Skin of body (tissue), 2 donors: ENCODE results near the gene SCIN. TPM values are rescaled to one million over a fixed set of nuclear protein-coding genes. Genes with fewer than 3 reads are reported as not detected.

ENCODE experiments used
- DNase-seq: peaks from one replicate; lab custom pipeline; 2025; lab: John Stamatoyannopoulos, UW
- total RNA-seq: library from RNA; depleted of rRNA; stranded (reverse); fragments of >200 nt; gene quantifications from one replicate; pipeline ENCODE4 v1.2.3, GENCODE V29; 2014

Gene SCIN
- total RNA-seq, 1 donor from 2014 or later, result 0.99 TPM

DNA sequence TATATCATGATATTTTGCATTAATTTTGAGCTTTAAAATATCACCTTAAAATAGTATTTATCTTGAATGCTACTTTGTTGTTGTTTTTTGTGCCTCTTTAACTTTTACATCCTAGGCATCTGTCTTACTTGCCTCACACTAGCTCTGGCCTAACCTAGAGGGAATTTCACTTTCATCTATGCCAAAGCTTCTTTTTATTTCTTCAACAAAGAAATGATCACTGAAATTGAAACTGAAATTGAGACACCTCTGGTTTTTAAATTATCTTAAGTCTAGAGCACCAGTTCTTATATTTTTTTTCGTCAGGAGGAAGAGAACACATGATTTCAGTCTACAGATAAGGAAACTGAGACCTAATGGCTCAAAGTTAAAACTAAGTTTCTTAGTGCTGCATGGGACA, 3.5 kb upstream of the SCIN start:
- no peak for DNase-seq

DNA sequence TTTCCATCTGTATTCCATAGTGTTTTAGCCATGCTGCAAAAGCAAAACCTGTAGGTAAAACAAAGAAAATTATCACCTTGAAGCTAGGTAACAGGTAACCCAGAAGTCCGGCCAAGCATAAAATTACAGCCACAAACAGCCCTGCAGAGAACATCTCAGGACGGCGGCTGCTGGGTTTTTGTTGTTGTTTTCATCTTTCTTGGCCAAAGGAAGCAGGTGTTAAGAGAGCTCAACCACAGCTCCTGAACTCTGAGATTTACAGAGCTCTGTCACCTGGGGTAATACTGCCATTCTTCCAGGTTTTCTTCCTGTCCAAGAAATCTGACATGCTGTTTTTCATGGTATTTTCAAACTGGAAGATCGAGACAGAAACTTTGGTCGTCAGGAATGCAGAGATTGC, 847 bp upstream of the SCIN start:
- no peak for DNase-seq

DNA sequence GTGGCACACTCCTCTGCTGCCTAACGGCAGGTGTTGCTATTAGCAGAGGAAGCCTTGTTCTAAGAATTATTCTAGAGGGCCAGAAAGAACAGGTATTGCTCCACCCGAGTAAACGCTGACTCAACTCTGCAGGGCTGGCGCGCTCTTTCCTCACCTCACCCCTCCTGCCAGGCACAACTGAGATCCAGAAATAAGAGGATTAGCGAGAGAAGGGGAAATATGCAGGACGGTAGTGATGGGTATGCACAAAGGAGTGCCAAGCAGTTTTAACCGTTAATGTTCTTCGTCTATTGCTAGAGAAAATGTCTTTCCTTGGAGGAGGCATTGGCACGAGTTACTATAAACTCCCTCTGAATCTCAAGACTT, 369 bp upstream of the SCIN start:
- DNase-seq, result no peak

DNA sequence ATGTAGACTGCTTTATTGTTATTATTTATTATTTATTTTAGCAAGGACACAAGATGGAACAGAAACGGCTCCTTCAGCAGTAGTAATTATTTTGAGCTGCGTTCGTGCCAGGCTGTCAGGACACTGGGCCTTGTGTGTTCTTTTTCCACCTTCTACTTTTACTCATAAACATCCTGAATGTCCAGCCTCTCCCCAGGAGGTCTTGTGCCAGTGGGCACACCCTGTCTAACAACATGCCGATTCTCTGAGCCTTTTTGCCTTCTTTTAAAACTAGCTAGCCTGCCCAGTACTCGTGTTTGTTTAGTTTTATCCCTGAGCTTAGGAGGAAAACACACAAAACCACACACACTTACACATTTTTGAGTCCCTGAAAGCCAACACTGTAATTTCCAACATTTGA, 1.2 kb downstream of the SCIN start:
- DNase-seq, result no peak

DNA sequence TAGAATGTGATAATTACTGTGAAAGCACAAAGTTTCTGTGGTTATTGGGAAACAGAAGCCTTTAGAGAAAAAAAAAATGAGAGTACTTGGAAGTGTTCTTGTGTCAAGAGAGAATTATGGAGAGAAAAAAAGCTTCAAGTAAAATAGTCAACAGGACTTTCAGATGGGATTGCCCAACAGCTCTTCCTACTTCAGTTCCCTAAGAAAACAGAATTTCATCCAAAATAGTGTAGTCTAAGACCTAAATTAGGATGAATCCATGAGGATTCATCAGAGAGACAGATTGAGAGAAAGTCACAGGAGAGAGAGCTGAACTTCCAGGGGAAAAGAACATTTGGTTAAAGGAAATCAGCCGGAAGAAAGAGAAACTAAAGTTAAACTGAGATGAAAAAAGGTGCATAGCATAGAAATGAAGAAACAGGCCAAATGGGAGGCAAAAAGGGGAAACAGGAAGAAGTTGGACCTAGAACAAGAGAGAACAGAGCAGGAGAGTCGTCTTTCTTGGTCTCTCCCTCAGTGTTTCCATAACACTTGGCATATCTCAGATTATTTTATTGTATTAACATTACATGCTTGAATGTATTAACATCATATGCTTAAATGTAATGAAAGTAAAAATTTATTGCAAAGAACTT, 2.5 kb downstream of the SCIN start:
- DNase-seq, result no peak

DNA sequence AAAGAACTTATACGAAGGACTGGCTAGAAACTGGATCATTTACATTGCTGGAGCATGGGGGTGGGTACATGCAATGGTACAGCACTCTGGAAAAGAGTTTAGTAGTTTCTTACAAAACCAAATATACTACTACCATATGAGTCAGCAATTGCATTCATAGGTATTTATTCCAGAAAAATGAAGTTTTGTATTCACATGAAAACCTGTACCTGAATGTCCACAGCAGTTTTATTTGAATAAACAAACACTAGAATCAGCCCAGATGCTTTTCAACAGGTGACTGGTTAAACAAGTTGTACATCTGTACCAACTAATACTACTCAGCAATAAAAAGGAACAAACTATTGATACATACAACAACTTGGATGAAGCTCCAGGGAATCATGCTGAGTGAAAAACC, 3.4 kb downstream of the SCIN start:
- DNase-seq, result no peak

DNA sequence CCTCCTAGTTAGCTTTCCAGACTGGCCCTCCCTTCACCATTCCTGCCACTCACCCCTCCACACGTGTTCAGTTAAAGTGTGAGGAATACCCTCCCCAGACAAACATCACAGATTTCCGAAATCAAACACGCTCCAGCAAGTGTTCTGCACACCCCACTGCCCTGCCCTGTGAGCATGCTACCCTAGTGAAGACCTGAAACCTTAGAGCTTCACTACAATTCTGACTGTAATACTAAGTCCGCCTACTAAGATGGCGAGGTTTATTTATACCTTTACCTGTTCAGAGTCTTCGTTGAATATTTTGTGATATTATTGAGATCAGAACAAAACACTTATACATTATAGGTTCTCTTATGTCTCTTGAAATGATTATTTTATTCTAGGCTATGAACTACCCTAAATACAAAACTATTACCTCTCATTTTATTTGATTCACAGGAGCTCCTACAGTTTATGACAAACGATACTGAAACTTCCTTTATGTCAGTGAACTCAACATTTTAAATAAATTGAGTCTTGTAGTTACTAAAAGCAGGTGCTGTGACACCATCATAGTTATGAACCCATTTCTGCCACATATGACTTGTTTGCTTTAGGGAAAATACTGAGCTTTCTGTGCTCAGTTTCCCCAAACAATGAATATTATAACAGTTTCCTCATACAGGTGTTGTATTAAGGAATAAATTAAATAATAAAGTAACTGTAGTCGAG, 8.6 kb downstream of the SCIN start:
- DNase-seq, result no peak

DNA sequence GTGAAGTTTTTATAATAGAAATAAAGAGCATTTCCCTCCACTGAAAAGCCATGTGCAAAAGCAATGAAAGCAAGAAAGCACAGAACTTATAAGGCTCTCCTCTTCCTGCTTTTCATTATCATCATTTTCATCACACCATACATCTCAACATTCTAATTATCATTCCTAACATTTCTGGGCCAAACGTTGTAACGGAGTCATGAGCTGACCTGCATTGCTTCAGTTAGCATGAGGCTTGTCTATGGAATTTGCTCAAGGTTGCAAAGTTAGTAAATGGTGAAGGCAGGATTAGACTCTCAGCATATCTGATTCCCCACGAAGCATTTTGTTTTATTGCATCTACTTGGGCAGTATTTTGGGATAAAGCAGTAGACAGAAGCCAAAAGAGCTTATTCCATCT, 11.4 kb downstream of the SCIN start:
- DNase-seq, result no peak

DNA sequence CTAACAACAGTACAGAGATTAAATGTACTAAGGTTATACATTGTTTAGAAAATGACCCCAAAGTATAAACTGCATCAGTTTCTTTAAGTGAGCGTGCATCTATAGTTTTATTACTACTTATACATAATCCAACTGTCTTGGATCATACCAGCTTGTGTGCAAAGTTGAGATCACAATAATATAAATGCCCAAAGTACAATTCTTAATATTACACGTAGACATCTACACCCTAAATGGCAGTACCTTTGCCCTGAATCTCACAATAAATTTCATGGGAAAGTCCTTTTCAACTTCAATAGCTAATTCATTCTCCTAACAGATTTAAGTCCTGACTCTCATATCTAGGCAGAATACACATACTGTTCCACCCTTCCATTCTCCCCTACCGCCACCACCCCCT, 11.8 kb downstream of the SCIN start:
- no peak for DNase-seq

DNA sequence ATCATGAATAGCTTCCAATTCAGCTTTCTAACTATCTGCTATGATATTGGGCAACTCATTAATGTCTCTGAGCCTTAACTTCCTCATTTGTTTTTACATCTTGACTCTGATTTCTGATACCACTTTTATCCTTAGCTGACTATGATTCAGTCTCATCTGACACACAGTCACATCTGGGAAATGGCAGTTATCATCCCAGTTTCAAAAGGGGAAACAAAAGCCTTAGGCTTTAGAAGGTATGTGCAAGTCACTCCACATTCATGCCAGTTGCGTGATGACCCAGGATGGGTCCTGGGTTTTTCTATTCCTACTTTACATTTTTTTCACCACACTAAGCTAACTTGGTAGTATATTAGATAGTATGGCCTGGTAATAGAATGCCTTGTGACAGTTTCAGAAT, 12.7 kb downstream of the SCIN start:
- DNase-seq, result no peak

DNA sequence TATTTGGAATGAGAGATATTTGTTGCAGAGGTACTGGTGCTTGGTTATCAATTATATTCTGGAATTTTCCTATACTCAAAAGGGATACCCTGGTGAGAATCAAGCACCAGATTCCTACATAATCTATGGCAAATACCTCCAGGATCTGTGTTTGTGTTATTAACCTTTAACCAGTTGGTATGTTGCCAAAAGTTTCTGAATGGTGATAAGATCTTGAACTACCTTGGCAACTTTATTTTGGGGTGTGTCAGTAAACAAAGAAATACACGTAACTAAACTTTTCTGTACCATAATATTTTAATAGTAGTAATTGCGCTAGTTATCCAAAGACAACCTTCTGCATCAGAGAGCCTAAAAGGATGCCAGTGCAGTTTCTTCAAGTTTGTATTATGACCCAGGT, 13.4 kb downstream of the SCIN start:
- no peak for DNase-seq

DNA sequence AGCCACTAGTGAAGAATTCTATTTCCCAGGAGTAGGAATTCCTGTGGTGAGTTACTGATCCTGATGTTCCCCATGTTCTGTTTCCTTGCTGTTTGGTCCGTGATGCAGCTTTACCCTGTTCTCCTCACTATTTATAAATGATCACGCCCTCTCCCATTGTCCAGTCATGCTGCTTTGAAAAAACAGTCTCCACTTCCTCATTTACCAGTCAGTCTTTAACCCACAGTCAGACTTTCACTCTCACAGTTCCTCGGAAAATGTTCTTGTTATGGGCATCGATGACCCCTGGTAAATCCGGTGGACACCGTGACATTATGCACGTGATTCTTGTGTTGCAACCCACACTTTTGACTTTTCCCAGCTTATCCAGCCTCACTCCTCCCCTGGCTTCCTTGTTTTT, 14.4 kb downstream of the SCIN start:
- no peak for DNase-seq

DNA sequence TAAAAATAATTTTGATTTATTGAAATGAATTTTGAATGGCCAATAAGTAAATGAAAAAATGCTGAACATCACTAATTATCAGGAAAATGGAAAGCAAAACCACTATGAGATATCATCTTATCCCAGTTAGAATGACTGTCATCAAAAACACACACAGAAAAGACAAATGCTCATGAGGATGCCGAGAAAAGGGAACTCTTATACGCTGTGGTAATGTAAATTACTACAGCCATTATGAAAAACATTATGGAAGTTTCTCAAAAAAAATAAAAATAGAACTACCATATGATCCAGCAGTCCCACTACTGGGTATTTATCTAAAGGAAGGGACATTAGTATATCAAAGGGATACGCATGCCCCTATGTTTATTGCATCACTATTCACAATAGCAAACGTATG, 15.8 kb downstream of the SCIN start:
- no peak for DNase-seq

DNA sequence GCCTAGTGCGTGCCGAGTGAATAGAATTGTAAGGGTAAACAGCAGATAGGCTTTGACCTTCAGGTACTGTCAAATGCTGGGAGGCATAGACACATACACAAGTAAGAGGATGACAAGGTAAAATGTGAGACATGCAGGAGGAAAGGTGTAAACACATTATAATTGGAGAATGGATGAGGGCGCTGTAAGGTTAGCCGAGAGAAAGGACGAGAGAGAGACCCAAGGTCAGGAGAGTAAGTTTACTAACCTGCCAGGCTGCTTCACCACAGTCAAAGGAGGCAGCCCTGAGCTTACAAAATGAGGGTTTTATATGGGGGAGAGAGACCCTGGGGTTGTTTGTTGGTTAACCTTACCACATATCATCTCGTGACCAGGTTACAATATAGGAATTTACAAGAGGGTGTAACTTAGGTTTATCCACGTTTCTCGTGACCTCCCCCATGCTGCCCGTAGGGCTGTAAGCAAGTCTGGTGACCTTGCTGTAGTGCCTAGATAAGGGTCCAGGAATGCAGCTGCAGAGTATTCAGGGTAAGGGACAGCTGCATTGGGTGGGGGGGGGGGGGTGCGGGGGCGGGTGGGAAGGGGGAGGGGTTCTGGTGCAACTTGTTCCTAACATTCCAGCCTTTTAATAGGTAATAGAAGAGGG, 17.9 kb downstream of the SCIN start:
- no peak for DNase-seq

DNA sequence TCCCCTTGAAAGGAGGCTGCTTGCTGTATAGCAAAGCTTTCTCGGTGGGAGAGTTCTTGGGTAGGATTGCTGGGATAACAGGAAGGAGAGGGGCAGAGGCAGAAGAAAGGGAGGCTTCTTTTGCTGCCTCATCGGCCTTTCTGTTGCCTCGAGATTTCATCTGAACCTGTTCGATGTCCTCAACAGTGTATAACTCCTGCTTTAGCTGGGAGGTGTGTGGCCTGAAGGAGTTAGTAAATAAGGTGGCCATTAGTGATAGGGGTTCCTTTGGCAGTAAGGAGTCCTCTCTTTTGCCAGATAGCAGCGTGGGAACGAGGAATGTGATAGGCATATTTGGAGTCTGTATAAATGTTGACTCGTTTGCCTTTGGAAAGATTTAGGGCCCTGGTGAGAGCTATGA, 20.0 kb downstream of the SCIN start:
- no peak for DNase-seq

DNA sequence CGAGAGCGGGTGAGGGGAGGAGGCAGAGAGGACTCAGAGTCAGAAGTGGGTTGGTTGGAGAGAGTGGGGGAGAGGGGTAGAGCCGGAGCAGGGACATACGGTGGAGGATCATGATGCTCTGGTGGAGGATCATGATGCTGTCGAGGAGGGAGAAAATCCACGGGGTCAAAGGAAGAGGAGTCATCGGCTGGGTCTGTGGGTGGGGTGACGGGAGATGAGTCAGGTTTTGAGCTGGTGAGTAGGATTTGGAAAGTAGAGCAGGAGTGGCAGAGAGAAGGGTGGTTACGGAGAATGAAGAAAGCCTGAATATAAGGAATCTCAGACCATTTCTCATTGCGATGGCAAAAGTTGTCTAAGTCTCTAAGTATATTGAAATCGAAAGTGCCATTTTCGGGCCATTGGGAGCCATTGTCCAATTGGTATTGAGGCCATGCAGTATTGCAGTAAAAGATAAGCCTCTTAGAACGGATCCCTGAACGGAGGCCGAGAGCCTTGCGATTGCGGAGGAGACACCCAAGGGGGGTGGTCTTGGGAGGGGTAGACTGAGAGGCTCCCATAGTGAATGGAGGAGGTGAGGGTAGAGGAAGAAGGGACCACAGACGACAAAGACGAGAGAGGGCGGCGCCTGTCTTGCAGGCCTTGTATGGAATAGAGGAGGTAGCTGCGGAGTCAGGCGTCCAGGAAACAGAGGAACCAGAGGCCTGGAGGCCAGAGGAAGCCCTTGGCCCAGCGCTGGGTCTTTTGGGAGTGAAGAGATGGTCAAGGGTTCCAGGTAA, 23.8 kb downstream of the SCIN start:
- DNase-seq, result no peak

DNA sequence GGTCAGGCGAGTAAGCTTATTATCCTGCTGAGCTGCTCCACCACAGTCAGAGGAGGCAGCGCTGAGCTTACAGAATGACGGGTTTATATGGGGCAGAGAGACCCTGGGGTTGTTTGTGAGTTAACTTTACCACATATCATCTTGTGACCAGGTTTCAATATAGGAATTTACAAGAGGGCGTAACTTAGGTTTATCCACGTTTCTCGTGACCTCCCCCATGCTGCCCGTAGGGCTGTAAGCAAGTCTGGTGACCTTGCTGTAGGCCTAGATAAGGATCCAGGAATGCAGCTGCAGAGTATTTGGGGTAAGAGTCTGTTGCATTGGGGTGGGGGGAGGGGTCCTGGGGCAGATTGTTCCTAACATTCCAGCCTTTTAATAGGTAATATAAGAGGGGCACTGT, 24.6 kb downstream of the SCIN start:
- DNase-seq, result no peak

DNA sequence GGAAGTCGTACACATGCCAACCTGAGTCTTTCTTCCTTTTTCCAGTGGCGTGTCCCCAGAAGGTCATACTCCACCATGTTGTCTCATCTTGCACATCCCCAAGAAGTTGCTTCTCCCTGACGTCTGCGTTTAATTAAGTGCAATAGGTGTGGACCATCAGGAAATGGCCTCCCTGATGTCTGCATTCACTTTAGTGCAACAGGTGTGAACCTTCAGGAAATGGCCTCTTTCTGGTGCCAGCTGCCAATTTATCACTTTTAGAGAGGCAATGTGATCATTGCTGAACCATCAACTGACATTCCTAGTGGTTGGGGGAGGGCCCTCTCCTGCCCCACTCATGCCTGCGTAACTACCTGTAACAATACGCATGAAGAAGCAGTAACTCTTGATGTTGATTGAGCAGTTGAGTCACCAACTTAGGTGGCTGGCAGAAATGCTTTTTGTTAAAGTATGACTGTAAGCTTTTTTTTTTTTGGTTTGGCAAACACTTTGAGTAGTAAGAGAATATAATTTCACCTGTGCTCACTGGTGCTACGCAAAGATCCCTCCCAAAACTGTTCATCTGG, 25.8 kb downstream of the SCIN start:
- DNase-seq, result no peak

DNA sequence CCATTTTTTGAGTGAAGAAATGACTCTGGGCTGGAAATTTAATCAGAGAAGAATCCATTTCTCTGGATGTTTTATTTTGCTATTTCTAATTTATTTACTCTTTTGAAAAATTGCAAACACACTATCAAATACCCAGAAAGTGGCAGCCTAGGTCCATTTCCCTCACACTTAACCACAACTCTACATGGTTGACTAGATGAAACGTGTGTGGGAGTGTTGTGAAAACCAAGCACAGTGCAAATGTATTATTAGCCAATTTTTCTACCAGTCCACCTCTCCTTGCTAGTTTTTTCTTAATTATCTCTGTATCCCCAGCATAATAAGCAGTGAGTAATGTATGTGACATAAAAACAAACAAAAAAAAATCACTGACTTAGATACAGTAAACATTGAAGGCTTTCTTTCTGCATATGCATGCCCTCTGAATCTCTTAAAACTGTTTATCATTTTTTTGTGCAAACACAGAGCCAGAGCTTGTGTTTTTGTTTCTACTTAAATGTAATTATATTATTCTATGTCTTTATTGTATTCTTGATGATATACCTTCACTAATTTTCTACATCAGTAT, 30.9 kb downstream of the SCIN start:
- DNase-seq, result no peak

DNA sequence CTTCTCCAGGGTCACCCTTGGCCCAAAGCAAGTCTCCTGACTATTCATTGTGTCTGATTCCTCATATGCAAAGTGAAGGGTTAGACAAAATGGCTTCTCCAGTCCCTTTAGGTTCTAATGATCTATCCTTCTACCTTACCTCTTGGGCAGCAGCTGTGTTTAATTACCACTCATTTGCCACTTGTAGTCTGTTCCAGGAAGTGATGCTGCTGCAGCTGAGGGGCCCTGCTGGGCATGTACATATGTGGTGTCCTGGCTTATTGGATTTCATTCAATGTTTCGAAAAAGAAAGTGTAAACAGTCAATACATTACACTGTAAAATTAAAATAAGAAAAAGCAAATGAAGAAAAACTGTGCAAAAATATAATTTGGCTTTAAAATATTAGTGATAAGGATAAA, 36.6 kb downstream of the SCIN start:
- DNase-seq, result no peak

DNA sequence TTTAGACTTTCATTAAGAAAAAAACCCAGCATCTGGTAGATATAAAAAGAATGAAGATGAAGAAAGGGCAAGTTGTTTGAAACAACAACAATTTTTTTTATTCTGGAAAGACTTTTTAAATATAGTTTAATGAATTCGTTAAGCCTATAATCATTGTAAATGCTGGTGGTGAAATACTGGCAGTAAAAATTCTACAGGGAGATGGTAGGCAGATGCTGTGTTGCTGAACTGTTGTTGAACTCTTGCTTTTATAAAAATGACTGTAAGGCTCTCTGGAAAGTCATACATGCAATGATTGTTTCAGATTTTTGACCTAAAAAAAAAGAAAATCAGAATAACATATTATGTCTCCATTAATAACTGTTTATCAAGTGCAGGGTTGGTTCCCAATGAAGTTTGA, 39.0 kb downstream of the SCIN start:
- peak; percentile 68 for DNase-seq

DNA sequence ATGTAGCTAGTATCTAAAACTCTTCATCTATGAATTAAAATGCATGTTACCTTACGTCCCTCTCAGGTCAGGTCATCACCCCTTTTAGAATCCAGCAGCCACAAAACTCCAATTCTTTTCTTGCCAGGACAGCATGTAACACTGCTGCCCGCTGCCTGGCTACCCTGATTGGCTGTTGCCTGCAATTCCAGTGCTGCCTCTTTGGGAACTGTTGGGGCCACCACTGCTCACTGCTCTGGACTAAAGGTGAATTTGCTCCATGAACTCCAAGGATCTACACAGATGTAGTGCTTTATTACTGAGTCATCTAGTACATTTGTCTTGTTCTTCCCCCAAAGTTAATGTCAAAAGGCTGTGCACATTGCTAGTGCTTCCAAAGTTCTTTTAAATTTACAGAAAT, 40.4 kb downstream of the SCIN start:
- no peak for DNase-seq
